PC-9 (cell line): ENCODE results near the gene TMA16.

ENCODE experiments used
- EZH2 ChIP-seq: fragments of 200-600 bp; sonication (generic); IDR thresholded peaks from 2 replicates; pipeline ENCODE4 v1.8.0; 2017; ENCODE audit warnings: antibody characterized with exemption, low read depth
- TF ChIP-seq, protein P1 (sequence below): fragments of 200-600 bp; sonication (generic); conservative IDR thresholded peaks from 2 replicates; pipeline ENCODE4 v1.6.1; 2017; ENCODE audit warnings: mixed run types, antibody characterized with exemption, mild to moderate bottlenecking, moderate library complexity

DNA sequence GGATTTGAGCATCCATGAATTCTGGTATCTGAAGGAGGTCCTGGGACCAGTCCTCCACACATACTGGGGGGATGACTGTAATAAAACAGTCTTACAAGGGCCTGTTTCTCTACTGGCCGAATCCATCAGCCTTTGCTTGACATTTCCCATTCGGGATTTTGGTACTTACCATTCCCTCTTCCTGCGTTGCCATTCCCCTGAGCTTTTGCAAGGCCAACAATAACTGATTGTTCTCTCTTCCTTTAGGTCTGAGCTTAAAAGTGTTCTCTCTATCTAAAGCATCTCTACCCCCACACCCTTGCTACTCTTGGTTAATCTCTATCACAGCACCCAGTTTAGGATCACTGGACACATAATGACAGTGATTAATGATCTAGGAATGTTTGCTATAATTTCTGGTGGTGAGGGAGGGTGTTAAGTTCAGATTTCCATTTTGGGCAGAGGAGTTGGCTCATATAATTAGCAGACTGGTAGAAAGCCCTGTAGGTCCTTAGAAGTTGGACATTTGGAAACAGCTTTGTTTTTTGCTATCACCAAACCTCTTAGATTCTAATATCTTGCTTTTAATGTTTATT is 29.4 kb downstream of the TMA16 start:
- TF ChIP-seq, protein P1, sequence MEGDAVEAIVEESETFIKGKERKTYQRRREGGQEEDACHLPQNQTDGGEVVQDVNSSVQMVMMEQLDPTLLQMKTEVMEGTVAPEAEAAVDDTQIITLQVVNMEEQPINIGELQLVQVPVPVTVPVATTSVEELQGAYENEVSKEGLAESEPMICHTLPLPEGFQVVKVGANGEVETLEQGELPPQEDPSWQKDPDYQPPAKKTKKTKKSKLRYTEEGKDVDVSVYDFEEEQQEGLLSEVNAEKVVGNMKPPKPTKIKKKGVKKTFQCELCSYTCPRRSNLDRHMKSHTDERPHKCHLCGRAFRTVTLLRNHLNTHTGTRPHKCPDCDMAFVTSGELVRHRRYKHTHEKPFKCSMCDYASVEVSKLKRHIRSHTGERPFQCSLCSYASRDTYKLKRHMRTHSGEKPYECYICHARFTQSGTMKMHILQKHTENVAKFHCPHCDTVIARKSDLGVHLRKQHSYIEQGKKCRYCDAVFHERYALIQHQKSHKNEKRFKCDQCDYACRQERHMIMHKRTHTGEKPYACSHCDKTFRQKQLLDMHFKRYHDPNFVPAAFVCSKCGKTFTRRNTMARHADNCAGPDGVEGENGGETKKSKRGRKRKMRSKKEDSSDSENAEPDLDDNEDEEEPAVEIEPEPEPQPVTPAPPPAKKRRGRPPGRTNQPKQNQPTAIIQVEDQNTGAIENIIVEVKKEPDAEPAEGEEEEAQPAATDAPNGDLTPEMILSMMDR = no peak
- TF ChIP-seq EZH2 = no peak
